Measurements from ENCODE around the gene COL26A1. TPM values are rescaled to one million over a fixed set of nuclear protein-coding genes. Genes with fewer than 3 reads are reported as not detected.

Gene COL26A1
- total RNA-seq, 1 donor from 2014 or later, result not detected

DNA sequence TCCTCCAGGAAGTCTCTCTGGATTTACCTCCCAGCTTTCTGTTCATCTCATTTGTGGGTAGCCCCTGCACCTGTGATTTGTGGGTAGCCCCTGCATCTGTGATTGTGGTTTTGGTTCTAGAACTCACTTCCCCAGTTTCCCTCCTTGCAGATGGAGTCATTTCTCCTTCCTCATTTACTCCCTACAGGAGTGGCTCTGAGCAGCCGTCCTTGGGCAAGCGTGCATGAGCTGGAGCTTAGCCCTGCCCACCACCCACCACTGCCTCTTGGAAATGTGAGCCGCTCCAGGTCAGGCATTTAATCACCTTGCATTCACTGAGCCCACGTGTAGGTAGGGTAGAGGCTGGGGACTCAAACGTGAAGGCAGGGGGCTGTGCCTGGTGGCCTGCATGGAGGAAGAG, 8.2 kb downstream of the COL26A1 start:
- no peak for DNase-seq (ENCODE audit: low spot score)

DNA sequence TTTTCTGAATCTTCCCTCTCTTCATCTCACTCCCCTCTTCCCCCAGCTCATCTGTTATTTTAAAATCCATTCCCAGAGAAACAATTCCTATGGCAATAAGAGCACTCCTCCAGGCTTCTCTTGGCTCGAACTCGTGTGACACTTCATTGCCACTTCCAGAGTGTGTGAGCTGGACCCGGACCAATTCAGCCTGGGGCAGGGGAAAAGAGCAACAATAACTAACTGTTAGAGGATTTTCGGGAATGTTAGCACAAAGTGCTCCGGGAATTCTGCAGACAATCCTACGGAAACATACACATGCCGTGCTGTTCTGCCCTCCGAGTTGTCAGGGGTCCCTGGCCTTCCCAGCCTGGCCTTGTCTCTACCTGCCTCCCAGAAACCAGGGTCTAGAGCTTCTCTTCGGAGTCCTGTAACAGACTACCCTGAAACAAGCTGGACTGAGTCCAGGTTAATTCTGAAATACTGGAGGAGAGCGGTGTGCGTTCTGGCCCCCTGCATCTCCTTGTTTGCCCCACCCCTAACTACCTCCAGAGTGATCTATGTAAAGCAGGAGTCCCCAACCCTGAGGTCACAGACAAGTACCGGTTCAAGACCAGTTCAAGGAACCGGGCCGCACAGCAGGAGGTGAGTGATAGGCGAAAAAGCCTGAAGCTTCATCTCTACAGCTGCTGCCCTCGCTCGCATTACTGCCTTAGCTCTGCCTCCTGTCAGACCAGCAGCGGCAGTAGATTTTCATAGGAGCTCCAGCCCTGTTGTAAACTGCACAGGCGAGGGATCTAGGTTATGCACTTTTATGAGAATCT, 11.3 kb downstream of the COL26A1 start:
- DNase-seq (ENCODE audit: low spot score), result no peak

GRCh38 chr7:101374990-101375389, 12.3 kb downstream of the COL26A1 start:
- DNase-seq (ENCODE audit: low spot score), result no peak

- DNase-seq (ENCODE audit: low spot score), result no peak
Observed at GRCh38 chr7:101376601-101377000, 13.9 kb downstream of the COL26A1 start.

DNA sequence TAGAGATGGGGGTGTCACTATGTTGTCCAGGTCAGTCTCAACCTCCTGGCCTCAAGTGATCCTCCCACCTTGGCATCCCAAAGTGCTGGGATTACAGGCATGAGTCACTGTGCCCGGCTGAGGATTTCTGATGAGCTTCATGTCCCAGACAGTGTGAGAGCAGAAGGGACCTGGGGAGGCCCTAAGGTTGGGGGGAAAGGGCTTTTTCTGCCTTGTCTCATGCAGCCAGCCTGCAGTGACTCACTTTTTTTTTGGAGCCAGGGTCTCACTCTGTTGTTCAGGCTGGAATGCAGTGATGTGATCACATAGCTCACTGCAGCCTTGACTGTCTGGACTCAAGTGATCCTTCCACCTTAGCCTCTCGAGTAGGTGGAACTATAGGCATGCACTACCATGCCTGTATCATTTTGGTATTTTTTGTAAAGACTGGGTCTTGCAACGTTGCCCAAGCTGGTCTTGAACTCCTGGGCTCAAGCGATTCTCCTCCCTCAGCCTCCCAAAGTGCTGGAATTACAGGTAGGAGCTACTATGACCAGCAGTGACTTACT, 14.6 kb downstream of the COL26A1 start:
- no peak for DNase-seq (ENCODE audit: low spot score)

DNA sequence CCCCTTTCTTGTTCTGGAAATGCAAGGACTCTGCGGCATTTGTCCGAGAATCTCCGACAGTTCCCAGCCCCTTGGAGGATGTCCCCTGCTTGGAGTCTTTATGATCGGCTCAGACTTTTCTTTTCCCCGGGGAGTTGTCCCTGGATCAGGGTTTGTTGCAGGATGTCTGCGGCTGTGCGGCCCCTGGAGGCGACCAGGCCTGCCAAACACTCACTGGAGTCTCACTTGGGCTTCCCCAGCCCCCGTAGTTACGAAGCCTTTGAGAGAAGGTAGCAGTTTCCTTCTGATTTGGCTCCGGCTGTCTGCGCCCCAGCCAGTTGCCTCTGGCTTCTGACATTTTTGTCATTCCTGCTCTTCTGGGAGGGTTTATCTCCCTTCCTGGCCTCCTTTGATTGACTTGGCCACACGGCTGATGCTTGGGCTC, 16.1 kb downstream of the COL26A1 start:
- no peak for DNase-seq (ENCODE audit: low spot score)

GRCh38 chr7:101379302-101379701, 16.6 kb downstream of the COL26A1 start:
- DNase-seq (ENCODE audit: low spot score), result no peak

DNA sequence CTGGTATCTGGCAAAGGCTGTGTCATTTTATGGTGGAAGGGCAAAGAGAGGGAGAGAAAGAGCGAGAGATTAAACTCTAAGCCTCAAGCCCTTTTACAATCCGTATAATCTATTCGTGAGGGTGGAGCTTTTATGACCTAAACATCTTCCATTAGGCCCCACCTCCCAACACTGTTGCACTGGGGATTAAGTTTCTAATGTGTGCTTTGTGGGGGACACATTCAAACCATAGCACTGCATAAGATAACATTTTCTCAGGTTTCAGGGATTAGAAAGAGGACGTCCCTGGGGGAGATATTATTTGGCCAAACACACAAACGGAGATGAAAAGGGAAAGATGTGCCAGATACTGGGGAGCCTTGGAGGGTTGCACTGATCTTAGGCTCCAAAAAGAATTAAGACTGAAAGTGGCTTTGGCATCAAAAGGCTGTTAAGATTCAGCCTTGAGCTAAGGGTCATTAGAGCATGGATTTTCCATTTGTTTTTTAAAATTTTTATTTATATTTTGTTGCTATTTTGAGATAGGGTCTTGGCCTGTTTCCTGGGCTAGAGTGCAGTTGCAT, 19.0 kb downstream of the COL26A1 start:
- DNase-seq (ENCODE audit: low spot score), result no peak

DNA sequence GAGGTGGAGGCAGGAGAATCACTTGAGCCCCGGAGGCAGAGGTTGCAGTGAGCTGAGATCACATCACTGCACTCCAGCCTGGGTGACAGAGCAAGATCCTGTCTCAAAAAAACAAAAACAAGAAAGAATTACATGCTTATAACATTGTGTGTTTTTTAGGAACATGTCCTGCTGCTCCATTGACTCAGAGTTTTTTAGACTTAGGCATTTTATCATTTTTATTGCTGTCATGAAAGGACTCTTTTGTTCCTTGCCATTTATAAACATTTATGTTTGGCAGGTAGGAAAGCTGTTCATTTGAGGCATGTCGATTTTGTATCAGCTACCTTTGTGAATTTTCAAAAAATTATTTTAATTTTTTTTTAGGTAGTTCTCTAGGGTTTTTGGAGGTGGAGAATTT, 20.3 kb downstream of the COL26A1 start:
- no peak for DNase-seq (ENCODE audit: low spot score)

DNA sequence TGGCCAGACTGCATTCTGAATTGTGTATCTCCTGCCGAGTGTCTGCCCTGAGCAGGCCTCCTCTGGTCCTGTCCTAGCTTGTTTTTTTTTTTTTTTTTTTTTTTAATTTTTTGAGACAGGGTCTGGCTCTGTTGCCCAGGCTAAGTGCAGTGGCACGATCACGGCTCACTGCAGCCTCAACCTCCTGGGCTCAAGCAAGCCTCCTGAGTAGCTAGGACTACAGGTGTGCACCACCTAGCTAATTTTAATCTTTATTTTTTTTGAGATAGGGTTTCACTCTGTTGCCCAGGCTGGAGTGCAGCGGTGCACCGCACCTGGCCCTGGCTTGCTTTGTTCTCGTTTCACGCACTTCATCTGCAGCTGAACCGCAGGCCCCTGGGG, 23.5 kb downstream of the COL26A1 start:
- no peak for DNase-seq (ENCODE audit: low spot score)

GRCh38 chr7:101386558-101387231, 24.0 kb downstream of the COL26A1 start:
- DNase-seq (ENCODE audit: low spot score), result no peak

- no peak for DNase-seq (ENCODE audit: low spot score)
Observed at GRCh38 chr7:101390901-101391301, 28.2 kb downstream of the COL26A1 start.

DNA sequence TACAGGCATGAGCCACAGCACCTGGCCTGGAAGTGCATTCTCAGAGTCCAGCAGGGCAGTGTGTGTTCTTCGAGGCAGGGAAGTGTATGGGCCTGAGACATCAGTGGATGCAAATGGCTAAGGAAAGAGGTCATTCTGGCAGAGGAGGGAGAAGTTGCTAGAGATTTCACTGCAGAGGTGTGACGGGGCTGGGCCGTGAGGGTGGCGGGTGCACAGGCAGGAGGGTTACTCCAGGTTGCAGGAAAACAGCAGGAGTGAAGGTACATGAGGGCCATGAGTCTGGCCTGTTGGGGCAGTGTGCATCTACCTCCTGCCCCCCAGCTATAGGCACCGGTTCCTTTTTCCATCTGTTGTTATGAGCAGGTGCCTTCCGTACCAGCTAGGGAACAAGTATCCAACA, 29.3 kb downstream of the COL26A1 start:
- no peak for DNase-seq (ENCODE audit: low spot score)

DNA sequence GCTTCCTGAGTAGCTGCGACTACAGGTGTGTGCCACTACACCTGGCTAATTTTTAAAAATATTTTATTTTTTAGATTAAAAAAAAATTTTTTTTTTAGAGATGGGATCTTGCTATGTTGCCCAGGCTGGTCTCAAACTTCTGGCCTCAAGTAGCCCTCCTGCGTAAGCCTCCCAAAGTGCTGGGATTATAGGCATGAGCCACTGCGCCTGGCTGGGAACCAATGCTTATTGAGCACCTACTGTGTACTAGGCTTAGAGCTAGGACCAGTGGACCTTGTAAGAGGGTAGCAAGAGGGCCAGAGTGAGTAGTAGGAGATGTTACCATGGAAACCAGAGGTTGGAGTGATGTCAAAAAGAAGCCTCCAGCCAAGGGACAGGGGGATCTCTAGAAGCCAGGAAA, 31.2 kb downstream of the COL26A1 start:
- DNase-seq (ENCODE audit: low spot score), result no peak

DNA sequence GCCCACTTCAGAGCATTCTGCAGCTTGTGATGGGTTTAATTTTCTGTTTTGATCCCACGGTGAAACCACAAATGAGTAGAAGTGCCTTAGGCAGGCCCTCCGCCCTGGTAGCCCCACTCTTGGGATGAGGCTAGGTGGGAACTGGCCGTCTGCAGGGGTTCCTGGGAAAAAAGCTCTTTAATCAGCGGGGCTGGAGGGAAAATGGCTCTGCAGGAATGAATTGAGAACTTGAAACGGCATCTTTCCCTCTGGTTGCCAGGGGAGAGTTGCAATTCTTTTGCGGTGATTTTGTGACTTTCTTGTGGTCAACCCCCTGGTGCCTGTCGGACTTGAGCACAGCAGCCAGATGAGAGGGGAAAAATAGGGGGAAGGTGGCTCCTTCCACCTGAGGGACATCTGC, 32.7 kb downstream of the COL26A1 start:
- no peak for DNase-seq (ENCODE audit: low spot score)

DNA sequence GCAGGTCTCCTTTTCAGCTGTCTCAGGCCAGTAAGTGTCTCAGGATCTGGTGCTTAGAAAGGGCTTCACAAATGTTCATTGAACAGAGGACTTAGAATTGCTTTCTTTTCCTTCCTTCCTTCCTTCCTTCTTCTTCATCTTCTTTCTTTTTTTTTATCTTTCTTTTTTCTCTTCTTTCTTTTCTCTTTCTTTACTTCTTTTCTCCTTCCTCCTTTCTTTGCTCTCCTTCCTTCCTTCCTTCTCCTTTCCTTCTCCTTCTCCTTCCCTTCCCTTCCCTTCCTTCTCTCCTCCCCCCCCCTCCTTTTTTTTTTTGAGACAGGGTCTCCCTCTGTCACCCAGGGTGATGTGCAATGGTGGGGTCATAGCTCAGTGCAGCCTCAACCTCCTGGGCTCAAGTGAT, 34.6 kb downstream of the COL26A1 start:
- no peak for DNase-seq (ENCODE audit: low spot score)

- no peak for DNase-seq (ENCODE audit: low spot score)
Observed at GRCh38 chr7:101397770-101398324, 35.2 kb downstream of the COL26A1 start.

- DNase-seq (ENCODE audit: low spot score), result no peak
Observed at GRCh38 chr7:101398396-101399289, 36.0 kb downstream of the COL26A1 start.

GRCh38 chr7:101399759-101400158, 37.1 kb downstream of the COL26A1 start:
- DNase-seq (ENCODE audit: low spot score), result no peak

GRCh38 chr7:101400751-101401150, 38.1 kb downstream of the COL26A1 start:
- no peak for DNase-seq (ENCODE audit: low spot score)
